NCI-H526 (cell line): ENCODE results near the gene BBS4.
A peak's percentile ranks its signal among the peaks of the same experiment; 100 is the strongest.
"Not testable (repeated sequence)": the region's sequence is repeated elsewhere in the genome, so short reads cannot be mapped to it uniquely, and the experiment has no call there.

Experiments
- DNase-seq, 2 experiments: peaks; one replicate each; lab custom pipeline; 2025; lab: John Stamatoyannopoulos, UW

The BBS4 gene, protein sequence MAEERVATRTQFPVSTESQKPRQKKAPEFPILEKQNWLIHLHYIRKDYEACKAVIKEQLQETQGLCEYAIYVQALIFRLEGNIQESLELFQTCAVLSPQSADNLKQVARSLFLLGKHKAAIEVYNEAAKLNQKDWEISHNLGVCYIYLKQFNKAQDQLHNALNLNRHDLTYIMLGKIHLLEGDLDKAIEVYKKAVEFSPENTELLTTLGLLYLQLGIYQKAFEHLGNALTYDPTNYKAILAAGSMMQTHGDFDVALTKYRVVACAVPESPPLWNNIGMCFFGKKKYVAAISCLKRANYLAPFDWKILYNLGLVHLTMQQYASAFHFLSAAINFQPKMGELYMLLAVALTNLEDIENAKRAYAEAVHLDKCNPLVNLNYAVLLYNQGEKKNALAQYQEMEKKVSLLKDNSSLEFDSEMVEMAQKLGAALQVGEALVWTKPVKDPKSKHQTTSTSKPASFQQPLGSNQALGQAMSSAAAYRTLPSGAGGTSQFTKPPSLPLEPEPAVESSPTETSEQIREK

DNA sequence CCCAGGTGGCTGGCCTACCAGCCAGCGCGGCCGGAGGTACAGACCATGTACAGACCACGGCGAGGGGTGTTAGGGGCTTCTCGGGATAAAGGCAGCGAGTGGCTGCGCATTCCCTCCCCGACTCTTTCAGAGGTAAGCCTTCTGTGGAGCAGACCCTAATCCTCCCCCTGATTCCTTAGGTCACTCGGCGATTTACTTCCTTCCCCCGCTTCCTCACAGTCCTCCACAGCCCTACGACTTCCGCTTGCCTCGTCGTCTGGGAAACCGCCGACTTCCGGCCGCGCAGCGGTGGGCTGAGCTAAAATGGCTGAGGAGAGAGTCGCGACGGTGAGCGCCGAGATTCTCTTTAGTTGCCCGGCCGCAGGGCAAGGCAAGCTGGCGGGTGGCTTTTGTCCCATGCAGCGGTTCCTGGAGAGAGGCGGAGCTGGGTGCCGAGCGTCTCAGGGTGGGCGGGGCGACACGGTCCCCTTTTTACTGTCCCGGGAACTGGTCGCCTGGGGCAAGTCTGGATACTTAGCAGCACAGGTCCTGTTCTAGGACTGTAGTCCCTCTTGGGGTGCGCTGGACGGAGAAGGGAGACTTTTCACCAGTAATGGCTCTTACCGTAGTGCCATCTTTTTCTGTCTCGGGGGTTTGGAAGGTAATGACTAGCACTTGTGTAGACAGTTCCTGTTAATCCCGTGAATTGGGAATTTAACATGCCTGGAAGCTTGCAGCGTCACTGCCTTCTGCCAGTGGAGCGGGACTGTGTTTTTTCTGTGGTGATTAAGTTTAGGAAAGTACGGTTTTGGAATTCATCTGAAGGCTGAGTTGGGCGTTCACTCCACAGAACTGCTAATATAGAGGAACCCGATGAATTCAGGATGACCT, at the start of gene BBS4, which contains the start of gene HIGD2B:
BBS4 (plus strand) TSS at position 283 of the 870 bp plus-strand sequence; CDS start at position 304, 21 bp downstream.
HIGD2B (minus strand) TSS at position 258 of the 870 bp plus-strand sequence. CDS start 9,808 bp downstream, outside the sequence.
- no peak for DNase-seq

DNA sequence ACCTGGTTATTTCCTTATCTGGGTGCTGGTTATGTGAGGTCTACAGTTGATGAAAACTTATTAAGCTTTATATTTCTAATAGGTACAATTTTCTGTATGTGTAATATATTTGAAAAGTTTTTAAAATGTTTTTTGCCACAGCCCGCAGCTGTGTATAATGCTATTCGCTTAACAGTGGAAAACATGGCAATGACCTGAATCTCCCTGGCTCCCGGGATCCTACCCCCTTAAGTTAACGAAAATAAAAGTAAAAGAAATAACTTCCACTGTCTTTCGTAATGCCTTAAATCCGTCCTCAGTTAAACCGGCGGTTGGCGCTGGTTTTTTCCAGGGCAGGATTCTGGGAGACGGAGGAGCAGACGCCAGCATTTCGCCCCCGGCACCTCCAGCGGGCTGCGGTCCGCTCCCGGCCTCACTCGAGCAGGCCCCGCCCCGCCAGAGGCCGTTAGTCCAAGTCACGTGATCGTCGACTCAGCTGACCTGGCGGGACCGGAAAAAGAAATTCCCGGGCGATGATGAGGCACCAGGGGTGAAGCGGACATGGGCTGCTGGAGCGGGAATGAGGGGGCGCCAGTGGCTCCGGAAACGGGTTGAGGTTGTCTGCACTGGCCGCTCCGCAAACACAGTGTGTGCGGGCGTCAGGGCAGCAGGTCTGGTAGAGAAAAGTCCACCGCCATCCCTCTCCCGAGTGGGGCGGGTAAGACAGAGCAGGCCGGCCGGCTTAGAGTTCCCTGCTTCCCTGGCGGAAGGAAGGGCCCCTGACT, 49.3 kb upstream of the BBS4 start:
- DNase-seq: not testable (repeated sequence)

DNA sequence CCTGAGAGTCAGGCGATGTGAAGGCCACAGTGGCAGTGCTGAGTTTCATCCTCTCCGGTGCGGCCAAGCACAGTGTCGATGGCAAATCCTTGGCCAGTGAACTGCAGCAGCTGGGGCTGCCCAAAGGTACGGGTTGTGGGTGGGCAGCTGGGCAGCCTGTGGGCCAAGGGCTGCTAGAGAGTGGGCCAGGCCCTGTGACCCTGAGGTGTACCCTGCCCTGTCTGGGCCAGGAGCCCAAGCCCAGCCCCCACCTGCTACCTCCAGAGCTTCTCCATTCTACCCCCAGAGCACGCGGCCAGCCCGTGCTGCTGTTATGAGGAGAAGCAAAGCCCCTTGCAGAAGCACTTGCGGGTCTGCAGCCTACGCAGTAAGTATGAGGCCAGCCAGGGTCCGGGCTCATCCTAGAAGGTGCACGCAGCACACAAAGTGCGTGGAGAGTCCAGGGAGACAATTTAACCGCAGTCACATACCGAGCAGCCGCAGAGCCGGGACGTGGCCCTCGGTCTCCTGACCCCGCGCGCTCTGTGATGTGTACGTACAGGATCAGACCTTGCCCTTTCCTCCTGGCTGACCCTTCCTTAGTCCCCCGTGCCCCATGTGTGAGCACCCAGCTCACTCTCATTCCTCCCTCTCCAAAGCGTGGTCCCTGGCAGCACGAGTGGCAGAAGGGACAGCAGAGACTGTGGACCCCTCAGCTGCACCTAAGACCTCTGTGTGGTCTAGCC, 46.1 kb upstream of the BBS4 start:
- DNase-seq: not testable (repeated sequence)

DNA sequence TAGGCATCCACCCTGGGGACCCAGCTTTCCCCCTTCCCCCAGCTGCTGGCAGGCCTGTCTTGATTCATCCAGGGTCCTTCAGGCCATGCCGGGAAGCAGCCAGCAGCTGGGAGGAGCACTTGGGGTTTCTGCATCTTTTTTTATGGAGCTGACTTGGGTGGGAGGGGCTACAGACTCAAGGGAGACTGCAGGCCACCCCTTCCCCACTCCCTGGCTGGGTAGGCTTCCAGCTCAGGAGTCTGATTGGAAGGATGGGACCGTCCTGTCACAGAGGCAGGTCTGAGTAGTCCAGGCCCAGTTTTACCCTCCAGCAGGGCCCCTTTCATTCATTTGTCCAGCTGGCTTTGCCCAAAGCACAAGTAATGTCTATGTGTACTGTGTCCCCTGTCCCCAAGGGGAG, 43.7 kb upstream of the BBS4 start:
- DNase-seq: not testable (repeated sequence)

DNA sequence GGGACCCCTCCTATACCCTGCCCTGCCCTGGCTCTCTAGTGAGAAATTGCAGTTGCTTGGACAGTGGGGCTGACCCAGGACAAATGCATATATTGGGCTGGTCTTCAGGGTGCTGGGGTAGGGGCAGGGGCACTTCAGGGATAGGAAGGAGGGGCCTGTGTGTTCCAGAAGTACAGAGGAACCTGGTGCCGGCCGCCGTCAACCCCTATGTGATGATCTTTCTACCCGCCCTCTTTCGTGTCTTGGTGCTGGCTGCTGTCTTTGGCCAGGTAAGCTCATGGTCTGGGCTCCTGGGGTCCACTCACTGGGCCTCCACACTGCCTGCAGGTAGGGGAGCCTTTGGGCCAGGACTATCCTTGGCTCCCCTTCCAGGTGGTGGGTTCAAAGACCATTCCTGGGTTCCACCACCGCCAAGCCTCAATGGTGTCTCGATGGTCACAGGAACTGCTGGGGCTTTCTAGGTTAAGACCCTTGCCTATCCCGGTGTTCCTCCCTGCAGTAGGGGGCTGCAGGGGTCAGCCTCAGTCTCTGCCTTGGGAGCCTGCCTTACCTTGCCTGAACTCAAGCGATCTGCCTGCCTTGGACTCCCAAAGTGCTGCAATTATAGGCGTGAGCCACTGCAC, 37.3 kb upstream of the BBS4 start:
- not testable (repeated sequence) for DNase-seq

DNA sequence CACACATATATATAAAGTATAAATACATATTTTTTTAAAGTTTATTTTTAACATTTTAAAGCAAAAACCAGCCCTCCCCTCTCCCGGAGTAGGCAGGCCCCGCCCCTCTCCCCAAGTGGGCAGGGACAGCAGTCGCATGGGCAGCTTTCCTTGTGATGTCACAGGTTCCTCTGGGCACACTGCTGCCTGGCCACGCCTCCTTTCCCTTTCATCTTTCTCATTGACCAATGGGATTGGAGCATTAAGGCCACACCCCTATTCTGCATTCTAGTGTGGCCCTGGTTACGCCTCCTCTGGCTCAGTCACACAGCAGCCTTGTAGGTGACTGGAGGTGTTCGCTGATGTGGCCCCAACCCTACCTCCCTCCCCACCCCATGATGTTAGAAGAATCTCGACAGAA, 31.6 kb upstream of the BBS4 start, which contains the start of gene GOLGA6B:
GOLGA6B (plus strand) TSS at position 301 of the 400 bp plus-strand sequence; CDS start at position 342, 41 bp downstream.
- not testable (repeated sequence) for DNase-seq

DNA sequence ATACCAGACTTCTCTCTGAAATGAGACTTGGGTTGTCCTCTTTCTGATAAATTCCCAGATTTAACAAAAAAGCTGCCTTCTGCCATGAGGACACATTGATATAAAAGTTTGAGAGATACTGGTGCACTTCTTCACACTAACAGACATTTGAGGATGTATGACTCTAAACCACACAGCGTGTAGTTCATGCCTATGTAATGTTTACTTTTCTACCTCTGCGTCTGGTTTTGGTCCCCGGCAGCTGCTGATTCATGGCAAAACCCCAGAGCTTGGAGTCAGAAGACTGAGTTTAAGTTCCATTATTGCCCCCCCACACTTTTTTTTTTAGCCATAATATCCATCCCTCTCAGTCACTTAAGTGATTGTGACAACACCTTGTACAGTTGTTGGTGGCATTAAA, 30.0 kb upstream of the BBS4 start:
- DNase-seq: not testable (repeated sequence)

DNA sequence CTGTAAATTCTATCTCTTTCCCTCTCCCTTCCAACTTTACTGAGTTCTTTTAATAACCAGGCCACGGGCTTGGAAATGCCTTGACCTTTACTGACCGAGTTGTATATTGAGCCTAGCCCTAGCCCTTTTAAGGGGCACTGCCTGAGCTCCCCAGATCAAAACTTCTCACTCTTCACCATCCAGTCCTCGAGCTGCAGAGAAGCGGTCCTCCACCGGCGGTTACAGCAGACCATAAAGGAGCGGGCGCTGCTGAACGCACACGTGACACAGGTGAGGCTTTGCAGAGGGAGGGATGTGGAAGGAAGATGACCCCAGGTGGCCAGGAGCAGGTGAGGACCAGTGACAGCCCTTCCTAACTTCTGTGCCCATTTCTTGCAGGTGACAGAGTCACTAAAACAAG, 24.9 kb upstream of the BBS4 start:
- not testable (repeated sequence) for DNase-seq

DNA sequence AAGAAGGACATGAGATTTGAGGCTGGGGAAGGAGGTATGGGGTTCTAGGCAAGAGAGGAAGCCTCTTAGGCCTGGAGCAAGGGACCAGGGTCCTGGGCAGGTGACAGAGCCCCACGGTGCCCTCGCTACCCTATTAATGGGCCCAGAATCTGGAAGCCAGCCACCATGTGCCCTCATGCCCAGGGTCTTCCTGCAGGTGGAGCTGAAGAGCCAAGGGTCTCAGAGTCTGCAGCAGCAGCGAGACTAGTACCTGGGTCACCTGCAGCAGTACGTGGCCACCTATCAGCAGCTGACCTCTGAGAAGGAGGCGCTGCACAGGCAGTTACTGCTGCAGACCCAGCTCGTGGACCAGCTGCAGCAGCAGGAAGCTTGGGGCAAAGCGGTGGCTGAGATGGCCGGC, 22.1 kb upstream of the BBS4 start:
- DNase-seq: not testable (repeated sequence)

DNA sequence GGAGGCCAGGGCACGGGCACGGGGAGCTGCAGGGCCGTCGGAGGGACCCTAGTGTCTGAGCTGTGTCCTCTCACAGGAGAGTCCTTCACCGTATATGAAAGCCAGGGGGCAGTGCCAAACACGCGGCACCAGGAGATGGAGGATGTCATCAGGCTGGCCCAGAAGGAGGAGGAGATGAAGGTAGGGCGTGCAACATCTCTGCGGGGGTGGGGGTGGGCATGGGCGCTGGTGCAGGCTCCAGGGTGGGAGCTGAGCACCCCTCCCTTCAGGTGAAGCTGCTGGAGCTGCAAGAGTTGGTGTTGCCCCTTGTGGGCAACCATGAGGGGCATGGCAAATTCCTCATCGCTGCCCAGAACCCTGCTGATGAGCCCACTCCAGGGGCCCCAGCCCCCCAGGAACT, 20.3 kb upstream of the BBS4 start:
- DNase-seq: not testable (repeated sequence)

DNA sequence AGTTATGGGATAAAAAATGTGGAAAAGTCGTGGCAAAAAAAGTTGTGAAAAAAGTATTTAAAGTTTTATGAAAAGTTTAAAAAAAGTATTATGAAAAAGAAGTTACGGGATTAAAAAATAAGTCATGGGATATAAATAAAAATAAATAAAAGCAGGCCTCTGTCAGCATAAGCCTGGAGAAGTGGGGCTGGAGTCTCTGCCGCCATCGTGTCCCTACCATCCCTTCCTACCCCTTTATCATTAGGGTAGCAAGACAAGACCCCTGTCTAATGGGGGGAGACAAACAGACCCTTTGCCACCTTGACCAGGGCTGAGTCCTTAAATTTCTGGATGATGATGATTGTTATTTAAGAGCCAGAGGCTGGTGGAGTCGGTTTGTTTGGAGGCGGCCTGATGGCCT, 16.2 kb upstream of the BBS4 start:
- not testable (repeated sequence) for DNase-seq

DNA sequence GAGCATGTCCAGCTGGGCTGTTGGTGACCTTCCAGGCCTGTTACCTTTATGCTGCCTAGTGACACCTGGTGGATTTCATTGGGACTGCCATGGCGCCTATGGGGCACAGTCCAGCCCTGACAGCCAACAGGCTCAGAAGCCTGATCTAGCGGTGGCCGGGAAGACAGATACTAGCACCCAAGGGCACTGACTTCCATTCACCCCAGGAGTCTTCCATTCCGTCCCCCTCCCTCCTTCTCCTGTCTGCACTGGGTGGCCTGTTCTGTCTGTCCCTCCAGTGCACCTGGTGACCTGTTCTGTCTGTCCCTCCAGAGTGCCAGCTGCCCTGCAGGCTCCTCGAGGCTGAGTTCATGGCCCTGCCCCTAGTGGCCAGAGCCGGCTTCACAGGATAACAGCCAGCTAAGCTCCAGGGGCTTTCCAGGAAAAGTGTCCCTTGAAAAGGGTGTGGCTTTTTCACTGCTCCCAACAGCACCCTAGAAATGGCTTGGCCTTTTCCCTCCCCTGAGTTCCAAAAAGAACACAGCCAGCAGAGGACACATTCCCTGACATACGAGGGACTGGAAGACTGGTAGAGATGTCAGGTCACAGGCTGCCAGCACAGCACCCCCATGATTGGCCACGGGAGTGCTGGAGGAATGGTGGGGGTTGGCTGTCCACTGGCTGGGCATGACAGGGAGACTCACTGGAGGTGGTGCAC, 15.2 kb upstream of the BBS4 start:
- DNase-seq: not testable (repeated sequence)

DNA sequence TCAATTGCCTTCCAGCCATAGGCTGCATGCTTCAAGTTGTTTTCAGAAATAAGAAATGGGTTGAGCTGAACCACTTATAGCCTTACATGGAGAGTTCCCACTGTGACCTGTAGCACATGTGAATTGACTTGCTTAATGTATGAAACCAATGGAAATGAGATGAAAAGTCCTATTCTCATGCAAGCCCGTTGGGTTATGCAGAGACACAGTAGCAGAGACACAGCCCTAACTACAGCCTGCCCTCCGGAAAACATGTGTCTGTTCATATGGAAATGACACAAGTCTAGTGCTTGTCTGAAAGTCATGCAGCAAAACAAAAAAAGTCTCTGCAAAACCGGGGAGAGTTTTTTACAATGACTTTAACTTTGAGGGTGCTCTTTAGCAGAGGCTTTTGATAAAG, 14.5 kb upstream of the BBS4 start:
- no peak for DNase-seq

DNA sequence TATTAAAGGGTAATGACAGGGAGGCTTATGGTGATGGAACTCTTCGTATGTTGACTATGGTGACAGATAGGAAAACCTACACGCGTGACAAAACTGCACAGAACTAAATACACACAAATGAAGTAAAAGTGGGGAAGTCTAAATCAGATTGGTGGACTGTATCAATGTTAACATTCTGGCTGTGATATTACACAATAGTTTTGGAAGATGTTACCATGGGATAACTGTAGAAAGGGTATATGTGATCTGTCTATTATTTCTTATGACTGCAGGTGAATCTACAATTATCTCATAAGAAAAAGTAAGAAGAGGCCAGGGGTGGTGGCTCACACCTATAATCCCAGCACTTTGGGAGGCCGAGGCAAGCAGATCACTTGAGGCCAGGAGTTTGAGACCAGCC, 9.2 kb upstream of the BBS4 start:
- no peak for DNase-seq

DNA sequence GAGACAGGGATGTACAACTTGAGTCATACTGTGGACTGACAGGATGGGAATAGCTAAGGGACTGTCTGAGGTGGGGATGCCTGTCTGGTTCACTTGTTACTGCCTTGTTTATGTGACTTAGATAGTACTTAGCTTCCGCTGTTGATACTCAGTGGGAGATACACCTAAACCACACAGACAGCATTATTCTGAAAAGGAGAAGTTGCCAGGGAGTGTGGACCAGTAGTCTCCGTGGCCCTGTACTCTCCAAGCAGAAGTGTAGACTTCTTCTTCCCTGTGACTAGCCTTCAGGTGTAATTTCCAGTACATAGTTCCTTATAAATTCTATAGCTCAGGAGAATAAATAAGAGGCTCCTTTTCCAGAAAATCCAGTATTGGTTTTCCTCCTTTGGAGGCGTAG, 5.1 kb upstream of the BBS4 start:
- DNase-seq: no peak

DNA sequence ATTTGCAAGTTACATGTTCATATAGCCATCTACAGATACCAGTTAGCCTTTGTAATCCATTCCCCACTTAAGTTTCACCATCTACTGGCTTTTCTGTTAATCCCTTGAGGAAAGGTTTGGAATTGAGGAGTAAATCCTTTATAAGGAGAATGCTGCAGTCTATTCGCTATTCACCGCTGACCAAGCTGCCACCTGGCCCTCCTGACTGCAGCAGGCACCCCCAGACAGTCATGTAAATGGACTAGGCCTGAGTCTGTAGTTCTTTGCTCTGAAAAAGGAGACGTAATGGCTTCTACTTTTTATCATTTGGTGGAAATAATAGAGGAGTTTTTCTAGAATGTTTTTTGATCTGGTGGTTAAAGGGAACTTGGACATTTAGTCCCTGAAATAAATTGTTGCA, 3.2 kb upstream of the BBS4 start:
- no peak for DNase-seq

DNA sequence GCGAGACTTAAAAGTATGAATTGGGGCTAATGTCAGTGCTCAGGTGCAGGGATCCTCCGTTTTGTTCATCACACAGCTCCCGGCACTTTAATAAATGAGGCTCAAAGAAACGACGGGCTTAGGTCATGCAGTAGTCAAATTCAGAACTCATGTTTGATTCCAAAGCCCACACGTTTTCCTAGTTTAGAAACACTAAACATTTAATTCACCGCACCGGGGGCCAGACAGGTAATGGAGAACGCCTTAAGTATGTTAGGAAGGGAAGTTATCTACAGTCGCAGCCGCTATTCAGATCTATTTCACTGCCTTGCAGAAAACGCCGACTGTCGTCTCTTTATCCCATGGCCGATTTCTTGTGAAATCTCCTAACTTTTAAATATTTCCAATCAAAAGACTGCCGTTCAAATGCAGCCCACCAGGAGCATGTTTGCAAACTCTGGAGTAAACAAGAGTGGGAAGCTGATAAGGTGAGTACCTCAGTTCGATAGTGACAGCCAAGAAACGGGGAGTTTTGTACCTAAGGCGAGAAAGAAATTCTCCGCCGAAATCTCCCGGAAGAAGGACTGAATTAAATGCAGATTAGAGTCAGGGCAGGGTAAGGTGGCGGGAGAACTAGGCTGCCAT, 594 bp upstream of the BBS4 start:
- DNase-seq: no peak

DNA sequence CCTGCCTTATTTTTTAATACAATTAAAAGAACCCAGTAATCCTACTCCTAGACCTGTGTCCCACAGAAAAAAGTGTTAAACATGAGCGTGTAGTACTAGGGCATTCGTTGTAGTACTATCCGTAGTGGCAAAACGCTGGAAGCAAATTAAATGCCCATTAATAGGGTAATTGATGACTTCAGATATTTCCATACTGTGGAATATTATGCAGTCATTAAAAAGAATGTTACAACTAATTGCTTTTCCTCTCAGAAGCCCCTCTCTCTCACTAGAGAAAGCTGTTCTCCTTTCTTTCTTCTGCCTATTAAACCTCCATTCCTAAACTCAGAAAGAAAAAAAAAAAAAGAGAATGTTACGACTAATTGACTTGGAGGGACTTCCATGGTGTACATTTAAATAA, 2.7 kb downstream of the BBS4 start:
- DNase-seq: no peak

DNA sequence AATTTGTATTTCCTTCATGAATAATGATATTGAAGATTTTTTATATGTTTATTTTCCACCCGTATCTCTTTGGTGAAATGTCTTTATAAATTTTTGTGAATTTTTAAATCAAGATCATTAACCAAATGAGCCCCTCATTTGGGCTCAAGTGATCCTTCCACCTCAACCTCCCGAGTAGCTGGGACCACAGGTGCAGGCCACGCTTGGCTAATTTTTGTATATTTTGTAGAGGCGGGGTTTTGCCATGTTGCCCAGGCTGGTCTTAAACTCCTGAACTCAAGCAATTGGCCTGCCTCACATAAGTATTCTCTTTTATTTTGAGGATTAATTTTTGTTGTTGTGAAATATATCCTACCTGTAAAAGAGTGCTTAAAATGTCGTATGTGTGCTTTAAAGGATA, 4.9 kb downstream of the BBS4 start:
- DNase-seq: peak; percentile 33 to 40
